Upper lobe of left lung (tissue), 4 donors: ENCODE data around the gene FGF1.

Experiments used
- CTCF ChIP-seq, 6 experiments: fragments of 450-650 bp in 4 of 6; fragments of 200-600 bp in 2 of 6; sonication (generic) in 2 of 6; IDR thresholded peaks; one replicate each; pipeline ENCODE4 v1.5.1; 2016 to 2019; ENCODE audit warnings: antibody characterized with exemption in 6 of 6
- EP300 ChIP-seq, 4 donors: sonication (generic); formaldehyde crosslinking; IDR thresholded peaks; one replicate each; pipeline ENCODE4 v1.5.1; 2017; ENCODE audit warnings: antibody characterized with exemption in 4 of 4, control low read depth in 2 of 4
- POLR2A ChIP-seq, 4 donors: fragments of 450-650 bp; IDR thresholded peaks; one replicate each; pipeline ENCODE4 v1.5.1; 2016 to 2017; ENCODE audit warnings: antibody characterized with exemption in 4 of 4, mild to moderate bottlenecking in 2 of 4

DNA sequence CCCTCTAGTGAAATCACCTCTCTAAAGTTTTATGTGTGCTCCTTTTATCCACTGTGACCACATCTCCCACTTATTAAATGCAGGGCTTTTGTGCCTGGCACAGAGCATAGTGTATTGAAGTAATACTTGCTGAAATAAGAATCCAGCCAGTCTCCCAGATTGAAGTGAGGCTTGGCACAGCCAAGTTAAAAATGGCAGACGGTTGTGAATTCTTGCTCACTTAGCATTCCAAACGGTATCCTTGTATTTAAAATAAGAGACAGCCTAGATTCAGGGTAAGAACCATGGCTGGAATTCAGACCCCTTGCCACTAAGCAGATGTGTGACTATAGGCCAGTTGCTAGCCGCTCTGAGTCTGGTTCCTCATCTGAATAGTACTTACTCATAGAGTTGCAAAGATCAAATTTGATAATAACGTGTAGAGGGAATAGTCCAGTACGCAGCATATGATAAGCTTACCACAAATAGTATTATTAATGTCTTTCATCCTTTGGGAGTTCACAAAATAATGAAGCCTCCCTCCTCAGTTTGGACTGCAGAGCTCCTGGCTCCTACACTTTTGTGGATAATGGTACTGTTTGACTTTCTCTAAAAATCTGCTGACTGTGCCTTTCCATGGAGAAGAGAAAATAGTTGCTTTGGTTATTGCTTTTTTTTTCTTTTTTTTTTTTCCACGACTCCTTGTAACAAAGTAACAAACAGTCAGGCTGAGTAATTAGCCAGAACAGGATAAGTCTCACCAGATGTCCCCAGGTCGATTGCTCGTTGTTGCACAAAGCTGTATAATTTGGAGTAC lies 51.5 kb downstream of the FGF1 start:
- no peak for TF ChIP-seq CTCF (IDR thresholded peaks at IDR 0.05)
- TF ChIP-seq POLR2A (IDR thresholded peaks at IDR 0.05): no peak
- no peak for TF ChIP-seq EP300 (IDR thresholded peaks at IDR 0.05)
